Measurements from ENCODE around the gene CDK5RAP1. TPM values are rescaled to one million over a fixed set of nuclear protein-coding genes. Genes with fewer than 3 reads are reported as not detected.

CDK5RAP1 gene
- polyA plus RNA-seq, 3 donors: 24.4 to 65.0 (median 25.5) TPM

DNA sequence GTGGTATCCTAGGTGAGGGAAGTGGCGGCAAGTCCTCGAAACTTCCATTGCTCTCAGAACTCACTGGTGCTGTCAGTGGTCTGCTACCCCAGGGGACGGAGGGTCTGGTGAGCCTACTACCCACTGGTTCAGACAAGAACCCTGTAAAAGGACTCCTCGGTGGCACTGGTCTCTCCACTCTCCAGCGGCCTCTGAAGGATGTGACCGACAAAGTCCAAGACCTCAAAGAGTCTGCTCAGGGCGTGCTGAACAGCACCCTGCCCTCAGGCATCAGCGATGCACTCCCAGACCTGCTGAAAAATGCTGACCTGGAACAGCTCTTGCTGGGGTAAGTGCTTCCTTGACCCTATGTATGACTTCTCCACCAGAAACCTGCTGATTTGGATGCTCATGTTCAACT, 51.8 kb downstream of the CDK5RAP1 start:
- no peak overlapping the region for H2AFZ ChIP-seq (ENCODE audit: insufficient read depth, low read depth, low read length, poor library complexity, severe bottlenecking)
- H3K4me1 ChIP-seq (ENCODE audit: control insufficient read depth in 1 of 2, insufficient read depth in 2 of 2, low read length in 2 of 2): no peaks in the 10 kb centered on the region
- H3K27ac ChIP-seq (ENCODE audit: low read depth in 1 of 2, low read length in 2 of 2): no peak overlapping the region
- Mint-ChIP-seq H3K27me3 (ENCODE audit: low read depth in 3 of 3) (peaks cover 0 to 3% (median 0%) of the 10 kb centered on the region in 3 donors), H3K36me3 (peaks cover 36 to 50% of the 10 kb centered on the region in 2 donors), H3K4me1 (no peaks in the 10 kb centered on the region), H3K27ac (peak overlapping the region in 2 of 7 donors; percentile 25 to 26), H3K4me3 (no peak overlapping the region), H3K9me3 (no peaks in the 10 kb centered on the region)
- DNase-seq: no peak
- no peak overlapping the region for H3K9ac ChIP-seq (ENCODE audit: insufficient read depth, low read length, poor library complexity, severe bottlenecking)
- TF ChIP-seq, protein P1, sequence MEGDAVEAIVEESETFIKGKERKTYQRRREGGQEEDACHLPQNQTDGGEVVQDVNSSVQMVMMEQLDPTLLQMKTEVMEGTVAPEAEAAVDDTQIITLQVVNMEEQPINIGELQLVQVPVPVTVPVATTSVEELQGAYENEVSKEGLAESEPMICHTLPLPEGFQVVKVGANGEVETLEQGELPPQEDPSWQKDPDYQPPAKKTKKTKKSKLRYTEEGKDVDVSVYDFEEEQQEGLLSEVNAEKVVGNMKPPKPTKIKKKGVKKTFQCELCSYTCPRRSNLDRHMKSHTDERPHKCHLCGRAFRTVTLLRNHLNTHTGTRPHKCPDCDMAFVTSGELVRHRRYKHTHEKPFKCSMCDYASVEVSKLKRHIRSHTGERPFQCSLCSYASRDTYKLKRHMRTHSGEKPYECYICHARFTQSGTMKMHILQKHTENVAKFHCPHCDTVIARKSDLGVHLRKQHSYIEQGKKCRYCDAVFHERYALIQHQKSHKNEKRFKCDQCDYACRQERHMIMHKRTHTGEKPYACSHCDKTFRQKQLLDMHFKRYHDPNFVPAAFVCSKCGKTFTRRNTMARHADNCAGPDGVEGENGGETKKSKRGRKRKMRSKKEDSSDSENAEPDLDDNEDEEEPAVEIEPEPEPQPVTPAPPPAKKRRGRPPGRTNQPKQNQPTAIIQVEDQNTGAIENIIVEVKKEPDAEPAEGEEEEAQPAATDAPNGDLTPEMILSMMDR (IDR thresholded peaks at IDR 0.05): no peak
- no peak overlapping the region for H3K4me3 ChIP-seq (replicated peaks in 1 of 3; ENCODE audit: low read depth in 2 of 3, low read length in 3 of 3)
- peaks cover 17 to 39% of the 10 kb centered on the region in 2 donors for H3K36me3 ChIP-seq (replicated peaks in 1 of 2; ENCODE audit: control insufficient read depth in 1 of 2, insufficient read depth in 2 of 2, low read length in 2 of 2)
- no peak overlapping the region for H3K4me2 ChIP-seq (replicated peaks; ENCODE audit: extremely low read depth, low read length, poor library complexity, severe bottlenecking)
- intact Hi-C loops (cut with micrococcal nuclease): no loop called here
- no peaks in the 10 kb centered on the region for H3K27me3 ChIP-seq (ENCODE audit: control insufficient read depth in 2 of 2, insufficient read depth in 2 of 2, low read length in 2 of 2)
- no peaks in the 10 kb centered on the region for H4K20me1 ChIP-seq (ENCODE audit: insufficient read depth, low read length)
- WGBS (ENCODE audit: insufficient coverage): 94% methylated on average over 7 of the region's 8 CpGs
- H3K79me2 ChIP-seq (ENCODE audit: insufficient read depth, low read length): no peaks in the 10 kb centered on the region
- no peaks in the 10 kb centered on the region for H3K9me3 ChIP-seq (replicated peaks in 1 of 2; ENCODE audit: control insufficient read depth in 1 of 2, insufficient read depth in 1 of 2, low read length in 2 of 2)

GRCh38 chr20:33348136-33348937, 53.0 kb downstream of the CDK5RAP1 start:
- Mint-ChIP-seq H3K9me3 (no peaks in the 10 kb centered on the region), H3K36me3 (peaks cover 27 to 41% of the 10 kb centered on the region in 2 donors), H3K4me3 (no peak overlapping the region), H3K27me3 (ENCODE audit: low read depth in 3 of 3) (peaks cover 0 to 3% (median 0%) of the 10 kb centered on the region in 3 donors), H3K4me1 (no peaks in the 10 kb centered on the region), H3K27ac (peak overlapping the region in 1 of 7 donors; percentile 20)
- H3K27ac ChIP-seq (ENCODE audit: low read depth in 1 of 2, low read length in 2 of 2): no peak overlapping the region
- no peak overlapping the region for H2AFZ ChIP-seq (ENCODE audit: insufficient read depth, low read depth, low read length, poor library complexity, severe bottlenecking)
- peaks cover 10 to 29% of the 10 kb centered on the region in 2 donors for H3K36me3 ChIP-seq (replicated peaks in 1 of 2; ENCODE audit: control insufficient read depth in 1 of 2, insufficient read depth in 2 of 2, low read length in 2 of 2)
- H3K79me2 ChIP-seq (ENCODE audit: insufficient read depth, low read length): no peaks in the 10 kb centered on the region
- no peak overlapping the region for H3K9ac ChIP-seq (ENCODE audit: insufficient read depth, low read length, poor library complexity, severe bottlenecking)
- no peak overlapping the region for H3K4me2 ChIP-seq (replicated peaks; ENCODE audit: extremely low read depth, low read length, poor library complexity, severe bottlenecking)
- no peaks in the 10 kb centered on the region for H4K20me1 ChIP-seq (ENCODE audit: insufficient read depth, low read length)
- TF ChIP-seq, protein P1 (IDR thresholded peaks at IDR 0.05): no peak
- intact Hi-C loops (cut with micrococcal nuclease): no loop called here
- 94% methylated on average over 7 of the region's 11 CpGs for WGBS (ENCODE audit: insufficient coverage)
- no peaks in the 10 kb centered on the region for H3K9me3 ChIP-seq (replicated peaks in 1 of 2; ENCODE audit: control insufficient read depth in 1 of 2, insufficient read depth in 1 of 2, low read length in 2 of 2)
- no peak overlapping the region for H3K4me3 ChIP-seq (replicated peaks in 1 of 3; ENCODE audit: low read depth in 2 of 3, low read length in 3 of 3)
- no peak for DNase-seq
- no peaks in the 10 kb centered on the region for H3K27me3 ChIP-seq (ENCODE audit: control insufficient read depth in 2 of 2, insufficient read depth in 2 of 2, low read length in 2 of 2)
- no peaks in the 10 kb centered on the region for H3K4me1 ChIP-seq (ENCODE audit: control insufficient read depth in 1 of 2, insufficient read depth in 2 of 2, low read length in 2 of 2)
